Neural crest cell (in vitro differentiated cells): ENCODE measurements around the gene ZNF697. TPM values are rescaled to one million over a fixed set of nuclear protein-coding genes. Genes with fewer than 3 reads are reported as not detected.
"Not testable (repeated sequence)": the region's sequence is repeated elsewhere in the genome, so short reads cannot be mapped to it uniquely, and the experiment has no call there.

Experiments used
- DNase-seq: peaks from one replicate; pipeline ENCODE4 v3.0.0; 2021; ENCODE audit warnings: low read depth, mixed read lengths, low spot score
- H3K27ac Mint-ChIP-seq: one replicate; pipeline ENCODE4 v1.8.0; 2021; ENCODE audit warnings: mild to moderate bottlenecking, mixed read lengths; ENCODE audit not compliant: unreplicated experiment
- H3K27me3 Mint-ChIP-seq: 2 replicates; pipeline ENCODE4 v1.8.0; 2021; ENCODE audit warnings: low read depth, mild to moderate bottlenecking, mixed read lengths
- H3K36me3 Mint-ChIP-seq: 2 replicates; pipeline ENCODE4 v1.8.0; 2021; ENCODE audit warnings: low read depth, mild to moderate bottlenecking, mixed read lengths
- H3K4me1 Mint-ChIP-seq: 2 replicates; pipeline ENCODE4 v1.8.0; 2021; ENCODE audit warnings: mixed read lengths
- H3K4me3 Mint-ChIP-seq: one replicate; pipeline ENCODE4 v1.8.0; 2021; ENCODE audit warnings: mild to moderate bottlenecking, mixed read lengths
- H3K9me3 Mint-ChIP-seq: 2 replicates; pipeline ENCODE4 v1.8.0; 2021; ENCODE audit warnings: mixed read lengths
- total RNA-seq: library from RNA; stranded (reverse); gene quantifications from 2 replicates; pipeline ENCODE4 v1.2.1, GENCODE V29; 2021
- TF ChIP-seq, protein P1 (sequence below): fragments of 200-600 bp; sonication (generic); conservative IDR thresholded peaks from 2 replicates; pipeline ENCODE4 v1.5.0; 2021; ENCODE audit warnings: antibody characterized with exemption, mild to moderate bottlenecking

ZNF697 gene
- total RNA-seq, 1 donor from 2014 or later, result 19.5 TPM

DNA sequence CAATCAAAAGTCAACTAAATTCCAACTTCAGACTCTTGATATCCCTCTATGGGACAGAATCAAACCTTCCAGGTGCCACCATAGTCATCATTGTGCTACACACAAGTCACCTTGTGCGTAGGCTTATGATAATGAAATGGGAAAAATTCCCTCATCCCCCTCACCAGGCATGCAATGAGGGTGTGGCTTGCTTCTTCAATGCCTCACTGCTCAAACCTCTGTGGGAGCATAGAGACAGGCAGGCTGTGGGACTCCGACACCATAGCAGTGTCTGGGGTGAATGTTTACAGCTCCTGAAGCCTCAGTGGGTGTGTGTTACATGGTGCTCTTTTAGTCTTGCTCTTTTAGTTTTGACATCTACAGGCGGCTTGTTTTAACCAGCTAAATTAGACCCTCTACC is 42.4 kb downstream of the ZNF697 start:
- Mint-ChIP-seq H3K4me1 (peaks cover 6% of the 10 kb centered on the region), H3K27me3 (peaks cover 3% of the 10 kb centered on the region), H3K9me3 (no peaks in the 10 kb centered on the region), H3K4me3 (no peak overlapping the region), H3K27ac (no peak overlapping the region), H3K36me3 (no peaks in the 10 kb centered on the region)
- TF ChIP-seq, protein P1, sequence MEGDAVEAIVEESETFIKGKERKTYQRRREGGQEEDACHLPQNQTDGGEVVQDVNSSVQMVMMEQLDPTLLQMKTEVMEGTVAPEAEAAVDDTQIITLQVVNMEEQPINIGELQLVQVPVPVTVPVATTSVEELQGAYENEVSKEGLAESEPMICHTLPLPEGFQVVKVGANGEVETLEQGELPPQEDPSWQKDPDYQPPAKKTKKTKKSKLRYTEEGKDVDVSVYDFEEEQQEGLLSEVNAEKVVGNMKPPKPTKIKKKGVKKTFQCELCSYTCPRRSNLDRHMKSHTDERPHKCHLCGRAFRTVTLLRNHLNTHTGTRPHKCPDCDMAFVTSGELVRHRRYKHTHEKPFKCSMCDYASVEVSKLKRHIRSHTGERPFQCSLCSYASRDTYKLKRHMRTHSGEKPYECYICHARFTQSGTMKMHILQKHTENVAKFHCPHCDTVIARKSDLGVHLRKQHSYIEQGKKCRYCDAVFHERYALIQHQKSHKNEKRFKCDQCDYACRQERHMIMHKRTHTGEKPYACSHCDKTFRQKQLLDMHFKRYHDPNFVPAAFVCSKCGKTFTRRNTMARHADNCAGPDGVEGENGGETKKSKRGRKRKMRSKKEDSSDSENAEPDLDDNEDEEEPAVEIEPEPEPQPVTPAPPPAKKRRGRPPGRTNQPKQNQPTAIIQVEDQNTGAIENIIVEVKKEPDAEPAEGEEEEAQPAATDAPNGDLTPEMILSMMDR, result no peak
- no peak for DNase-seq

DNA sequence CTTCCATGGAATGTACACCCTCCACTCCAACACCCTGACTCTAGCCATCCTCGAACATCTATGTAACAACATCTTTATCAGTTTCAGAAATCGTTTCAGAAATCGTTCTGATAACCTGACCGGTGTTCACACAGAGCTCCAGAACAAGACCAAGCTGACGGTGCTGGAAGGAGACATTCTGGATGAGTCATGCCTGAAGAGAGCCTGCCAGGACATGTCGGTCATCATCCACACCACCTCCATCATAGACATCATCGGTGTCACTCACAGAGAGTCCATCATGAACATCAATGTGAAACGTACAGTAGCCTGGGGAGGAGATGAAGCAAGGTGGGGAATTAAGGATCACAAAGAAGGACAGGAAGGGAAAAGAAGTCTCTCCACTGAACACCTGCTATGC is 43.0 kb downstream of the ZNF697 start:
- not testable (repeated sequence) for H3K36me3 Mint-ChIP-seq, DNase-seq, H3K27ac Mint-ChIP-seq, H3K4me1 Mint-ChIP-seq, H3K27me3 Mint-ChIP-seq, H3K4me3 Mint-ChIP-seq, H3K9me3 Mint-ChIP-seq

DNA sequence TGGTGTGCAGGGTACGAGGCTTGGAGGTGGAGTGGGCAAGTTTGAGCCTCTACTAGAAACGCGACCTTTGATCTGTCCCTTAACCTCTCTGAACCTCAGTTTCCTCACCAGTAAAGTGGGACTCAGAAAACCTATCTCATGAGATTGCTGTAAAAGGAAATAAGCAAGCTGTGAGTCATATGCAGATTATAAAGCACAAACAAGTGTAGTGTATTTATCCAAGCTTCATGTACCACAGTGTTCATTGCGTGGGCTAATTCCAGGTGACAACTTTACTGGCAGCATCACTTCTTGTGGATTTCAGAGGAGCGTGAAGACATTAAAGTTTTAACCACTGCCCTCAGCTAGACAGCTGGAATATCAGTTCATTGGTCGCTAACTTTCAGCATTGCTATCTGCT is 44.4 kb downstream of the ZNF697 start:
- Mint-ChIP-seq H3K36me3 (no peaks in the 10 kb centered on the region), H3K4me3 (no peak overlapping the region), H3K27ac (no peak overlapping the region), H3K4me1 (peaks cover 6% of the 10 kb centered on the region), H3K27me3 (no peaks in the 10 kb centered on the region), H3K9me3 (no peaks in the 10 kb centered on the region)
- no peak for DNase-seq
- TF ChIP-seq, protein P1, result no peak

DNA sequence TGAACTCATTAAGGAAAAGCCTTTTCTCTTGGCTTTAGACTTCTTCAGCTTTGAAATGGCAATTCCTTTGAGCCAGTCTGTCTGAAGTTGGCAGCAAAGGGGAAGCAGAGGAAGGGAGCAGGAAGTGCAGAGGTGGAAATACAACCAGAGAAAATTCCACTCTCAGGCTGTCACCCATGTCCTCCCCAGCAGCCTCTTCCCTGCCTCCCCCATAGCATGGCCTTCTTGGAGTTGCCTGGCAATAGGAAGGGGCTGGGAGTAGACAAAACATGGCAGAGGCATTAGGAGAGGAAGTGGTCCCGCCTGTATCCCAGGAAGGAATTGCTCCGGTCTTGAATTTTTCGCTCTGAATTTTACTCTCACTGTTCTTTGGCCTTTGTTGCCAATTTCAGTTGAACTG is 44.8 kb downstream of the ZNF697 start:
- H3K27ac Mint-ChIP-seq, H3K4me3 Mint-ChIP-seq, H3K4me1 Mint-ChIP-seq, H3K27me3 Mint-ChIP-seq, DNase-seq, H3K36me3 Mint-ChIP-seq, H3K9me3 Mint-ChIP-seq: not testable (repeated sequence)

DNA sequence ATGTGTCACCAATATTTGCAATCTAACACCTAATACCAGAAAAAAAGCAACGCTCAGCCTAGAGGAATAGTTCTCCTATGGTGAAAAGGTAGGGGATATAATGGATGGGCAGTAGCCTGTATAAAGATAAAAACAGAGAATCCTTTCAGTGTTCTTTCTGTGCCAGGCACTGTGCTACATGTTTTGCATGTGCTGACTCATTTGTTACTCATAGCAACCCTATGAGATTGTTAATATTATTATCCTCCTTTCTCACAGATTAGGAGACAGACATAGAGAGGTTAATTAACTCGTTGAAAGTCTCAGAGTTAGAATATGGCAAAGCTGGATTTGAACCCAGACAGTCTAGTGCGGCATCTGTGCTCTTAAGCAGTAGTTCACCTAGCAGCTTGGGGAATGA is 45.3 kb downstream of the ZNF697 start:
- not testable (repeated sequence) for H3K4me3 Mint-ChIP-seq, H3K27ac Mint-ChIP-seq, H3K27me3 Mint-ChIP-seq, DNase-seq, H3K36me3 Mint-ChIP-seq, H3K9me3 Mint-ChIP-seq, H3K4me1 Mint-ChIP-seq

DNA sequence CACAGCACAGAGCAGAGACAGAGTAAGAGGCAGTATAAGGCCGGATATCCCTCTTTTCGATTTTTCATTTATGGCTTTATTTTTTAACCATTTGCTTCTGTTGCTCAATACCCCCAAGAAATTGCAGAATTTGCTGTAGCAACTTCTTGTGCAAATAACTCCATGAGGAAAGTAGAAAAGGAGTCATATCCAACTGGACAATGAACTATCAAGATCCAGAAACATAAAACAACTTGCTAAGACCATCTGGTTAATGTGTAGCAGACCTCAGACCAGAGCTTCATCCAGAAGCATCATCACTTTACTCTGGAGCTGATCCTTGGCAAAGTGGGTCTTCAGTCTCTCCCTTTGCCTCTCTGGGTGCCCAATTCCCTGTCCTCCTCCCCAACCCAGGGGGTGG is 45.9 kb downstream of the ZNF697 start:
- no peaks in the 10 kb centered on the region for H3K36me3 Mint-ChIP-seq
- TF ChIP-seq, protein P1, result no peak
- H3K4me1 Mint-ChIP-seq, result peaks cover 6% of the 10 kb centered on the region
- H3K4me3 Mint-ChIP-seq, result no peak overlapping the region
- no peak overlapping the region for H3K27ac Mint-ChIP-seq
- DNase-seq, result no peak
- no peaks in the 10 kb centered on the region for H3K27me3 Mint-ChIP-seq
- no peaks in the 10 kb centered on the region for H3K9me3 Mint-ChIP-seq

DNA sequence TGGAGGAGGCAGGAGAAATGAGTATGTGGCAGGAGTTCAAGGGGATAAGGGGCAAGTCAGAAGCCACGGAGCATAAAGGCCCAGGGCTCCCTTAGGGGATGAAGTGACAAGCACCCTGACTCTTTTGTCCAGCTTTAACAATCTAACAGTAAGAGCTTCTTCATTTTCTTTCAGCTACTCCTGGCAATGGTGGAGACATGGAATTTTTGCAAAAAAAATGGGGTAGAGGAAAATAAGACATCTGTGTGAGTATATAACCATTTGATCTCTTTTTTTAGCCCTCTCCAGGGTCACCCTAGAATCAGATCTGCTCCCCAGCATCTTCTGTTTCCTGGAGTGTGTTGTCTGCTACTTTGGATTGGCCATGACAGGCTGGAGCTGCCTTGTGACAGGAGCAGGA is 47.1 kb downstream of the ZNF697 start:
- TF ChIP-seq, protein P1, result no peak
- no peak overlapping the region for H3K27ac Mint-ChIP-seq
- H3K4me1 Mint-ChIP-seq, result peaks cover 6% of the 10 kb centered on the region
- no peaks in the 10 kb centered on the region for H3K27me3 Mint-ChIP-seq
- no peak for DNase-seq
- no peaks in the 10 kb centered on the region for H3K36me3 Mint-ChIP-seq
- no peak overlapping the region for H3K4me3 Mint-ChIP-seq
- H3K9me3 Mint-ChIP-seq, result no peaks in the 10 kb centered on the region
